K562 (cell line): Measurements from ENCODE around the gene TMOD2. TPM values are rescaled to one million over a fixed set of nuclear protein-coding genes. Genes with fewer than 3 reads are reported as not detected.

Experiments used
- CHD1 ChIP-seq: fragments of 200-600 bp; sonication (generic); IDR thresholded peaks from one replicate; pipeline ENCODE4 v1.6.1; 2012; ENCODE audit warnings: mild to moderate bottlenecking, moderate library complexity, low read length, inconsistent platforms
- FOXA3 ChIP-seq, 2 experiments: fragments of 450-650 bp in 1 of 2; sonication (generic) in 1 of 2; formaldehyde crosslinking; IDR thresholded peaks in 1 of 2; conservative IDR thresholded peaks in 1 of 2; 2 replicates each; pipeline versions ENCODE4 v1.4.0 to v1.8.0; 2020 to 2022; ENCODE audit warnings: mild to moderate bottlenecking in 2 of 2, missing genetic modification reagents in 1 of 2
- NCOA2 ChIP-seq, 2 experiments: fragments of 450-650 bp; IDR thresholded peaks; 2 replicates each; pipeline ENCODE4 v1.6.1; 2018; ENCODE audit warnings: mild to moderate bottlenecking in 2 of 2, moderate library complexity in 1 of 2; ENCODE audit not compliant: partially characterized antibody in 2 of 2
- RBM22 ChIP-seq: fragments of 200-400 bp; formaldehyde crosslinking; IDR thresholded peaks from 2 replicates; pipeline ENCODE4 v1.6.1; 2018; ENCODE audit warnings: low read length, low read depth; ENCODE audit not compliant: poor library complexity, severe bottlenecking
- ZNF282 ChIP-seq: sonication (generic); formaldehyde crosslinking; IDR thresholded peaks from 2 replicates; pipeline ENCODE4 v1.8.1; 2023; ENCODE audit warnings: missing genetic modification reagents
- ZNF384 ChIP-seq: IDR thresholded peaks from 2 replicates; pipeline ENCODE4 v1.6.1; 2012; ENCODE audit warnings: low read depth, low read length, improper control_type of control experiment
- polyA plus RNA-seq, 8 experiments: library from polyadenylated mRNA; depleted of rRNA in 4 of 8; stranded (reverse) in 5 of 8; unstranded in 3 of 8; fragments of >200 nt; fragmentation: Nextera tagmentation in 2 of 8; fragmentation: Illumina TruSeq in 1 of 8; extraction: Ambion mirVana in 2 of 8; extraction: Trizol in 1 of 8; gene quantifications; 2 replicates each; pipeline versions ENCODE4 v1.2.1 to v1.2.3, GENCODE V29; 2011 to 2014; ENCODE audit warnings: inconsistent platforms in 1 of 8, missing spikeins in 1 of 8
- total RNA-seq, 7 experiments: library from RNA; depleted of rRNA in 6 of 7; stranded (reverse); fragments of >200 nt in 6 of 7; fragmentation: Illumina TruSeq in 2 of 7; extraction: Trizol in 2 of 7; gene quantifications; 2 replicates each; pipeline versions ENCODE4 v1.2.1 to v1.2.3, GENCODE V29; 2011 to 2021; ENCODE audit warnings: low replicate concordance in 1 of 7
- TF ChIP-seq, protein P1 (sequence below): fragments of 250-450 bp; sonication (Bioruptor Pico); IDR thresholded peaks from 2 replicates; pipeline ENCODE4 v1.8.0; 2022; ENCODE audit warnings: moderate library complexity, mild to moderate bottlenecking, inconsistent platforms
- TF ChIP-seq, protein P2 (sequence below): sonication (generic); formaldehyde crosslinking; IDR thresholded peaks from 2 replicates; pipeline ENCODE4 v1.8.0; 2023; ENCODE audit warnings: missing genetic modification reagents, mild to moderate bottlenecking, borderline replicate concordance
- TF ChIP-seq, protein P3 (sequence below): fragments of 250-450 bp; sonication (Bioruptor Pico); IDR thresholded peaks from 2 replicates; pipeline ENCODE4 v1.4.0; 2020; ENCODE audit warnings: mild to moderate bottlenecking, moderate library complexity
- TF ChIP-seq, protein P4 (sequence below): fragments of 450-650 bp; IDR thresholded peaks from 2 replicates; pipeline ENCODE4 v1.6.1; 2016; ENCODE audit warnings: antibody characterized with exemption
- TF ChIP-seq, protein P5 (sequence below): fragments of 250-450 bp; sonication (Bioruptor Pico); IDR thresholded peaks from 2 replicates; pipeline ENCODE4 v1.4.0; 2020; ENCODE audit warnings: mild to moderate bottlenecking
- TF ChIP-seq, protein P6 (sequence below), 2 experiments: fragments of 200-800 bp in 1 of 2; sonication (Bioruptor generic) in 1 of 2; sonication (generic) in 1 of 2; formaldehyde crosslinking in 1 of 2; IDR thresholded peaks in 1 of 2; conservative IDR thresholded peaks in 1 of 2; 2 replicates each; pipeline versions ENCODE4 v1.5.0 to v1.6.1; 2016 to 2020; ENCODE audit warnings: missing compliant biosample characterization in 1 of 2, missing genetic modification characterization in 1 of 2, missing genetic modification reagents in 1 of 2

The TMOD2 gene
- total and polyA plus RNA-seq, 9 of the 15 experiments (the other 6 are each of a cell fraction or from before 2014, with no cell fraction given), result 0.49 to 3.8 (median 3.0) TPM

DNA sequence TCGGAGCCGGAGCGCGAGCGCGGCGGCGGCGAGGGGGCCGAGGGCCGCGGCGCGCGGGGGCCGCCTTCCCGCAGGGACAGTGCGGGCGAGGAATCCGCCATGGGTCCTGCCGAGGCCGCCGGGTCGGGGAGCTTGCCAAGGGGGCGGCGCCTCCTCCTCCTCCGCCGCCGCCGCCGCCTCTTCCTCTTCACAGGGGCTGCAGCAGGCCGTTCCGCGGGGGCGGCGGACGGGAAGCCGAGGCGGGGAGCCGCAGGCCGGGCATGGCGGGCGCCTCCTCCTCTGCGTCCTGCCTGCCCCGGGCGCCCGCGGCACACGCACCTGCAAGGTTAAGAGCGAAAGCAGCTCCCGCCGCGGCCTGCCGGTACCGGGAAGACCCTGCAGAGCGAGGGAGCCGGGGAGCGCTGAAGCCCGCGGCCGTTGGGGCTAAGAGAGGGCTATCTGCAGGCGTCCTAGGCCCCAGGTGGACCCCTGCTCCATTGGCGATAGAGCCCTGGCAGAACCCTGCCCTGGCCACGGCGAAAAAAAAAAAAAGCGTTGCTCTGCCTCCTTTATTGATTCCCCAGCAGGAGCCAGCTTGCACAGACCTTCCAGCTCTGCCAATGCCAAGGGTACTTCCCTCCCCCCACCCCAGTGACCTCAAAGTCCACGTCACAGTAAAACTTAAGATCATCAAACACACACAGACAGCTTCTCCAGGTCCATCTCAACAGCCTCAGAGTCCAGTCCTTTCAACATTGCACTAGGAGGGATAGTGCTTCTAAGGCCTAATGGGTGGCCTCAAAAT, 13.7 kb upstream of the TMOD2 start, which contains the start of gene LYSMD2 (continued):
- TF ChIP-seq, protein P1, sequence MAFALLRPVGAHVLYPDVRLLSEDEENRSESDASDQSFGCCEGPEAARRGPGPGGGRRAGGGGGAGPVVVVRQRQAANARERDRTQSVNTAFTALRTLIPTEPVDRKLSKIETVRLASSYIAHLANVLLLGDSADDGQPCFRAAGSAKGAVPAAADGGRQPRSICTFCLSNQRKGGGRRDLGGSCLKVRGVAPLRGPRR (CRISPR knock-in tag), result no peak
- TF ChIP-seq, protein P2, sequence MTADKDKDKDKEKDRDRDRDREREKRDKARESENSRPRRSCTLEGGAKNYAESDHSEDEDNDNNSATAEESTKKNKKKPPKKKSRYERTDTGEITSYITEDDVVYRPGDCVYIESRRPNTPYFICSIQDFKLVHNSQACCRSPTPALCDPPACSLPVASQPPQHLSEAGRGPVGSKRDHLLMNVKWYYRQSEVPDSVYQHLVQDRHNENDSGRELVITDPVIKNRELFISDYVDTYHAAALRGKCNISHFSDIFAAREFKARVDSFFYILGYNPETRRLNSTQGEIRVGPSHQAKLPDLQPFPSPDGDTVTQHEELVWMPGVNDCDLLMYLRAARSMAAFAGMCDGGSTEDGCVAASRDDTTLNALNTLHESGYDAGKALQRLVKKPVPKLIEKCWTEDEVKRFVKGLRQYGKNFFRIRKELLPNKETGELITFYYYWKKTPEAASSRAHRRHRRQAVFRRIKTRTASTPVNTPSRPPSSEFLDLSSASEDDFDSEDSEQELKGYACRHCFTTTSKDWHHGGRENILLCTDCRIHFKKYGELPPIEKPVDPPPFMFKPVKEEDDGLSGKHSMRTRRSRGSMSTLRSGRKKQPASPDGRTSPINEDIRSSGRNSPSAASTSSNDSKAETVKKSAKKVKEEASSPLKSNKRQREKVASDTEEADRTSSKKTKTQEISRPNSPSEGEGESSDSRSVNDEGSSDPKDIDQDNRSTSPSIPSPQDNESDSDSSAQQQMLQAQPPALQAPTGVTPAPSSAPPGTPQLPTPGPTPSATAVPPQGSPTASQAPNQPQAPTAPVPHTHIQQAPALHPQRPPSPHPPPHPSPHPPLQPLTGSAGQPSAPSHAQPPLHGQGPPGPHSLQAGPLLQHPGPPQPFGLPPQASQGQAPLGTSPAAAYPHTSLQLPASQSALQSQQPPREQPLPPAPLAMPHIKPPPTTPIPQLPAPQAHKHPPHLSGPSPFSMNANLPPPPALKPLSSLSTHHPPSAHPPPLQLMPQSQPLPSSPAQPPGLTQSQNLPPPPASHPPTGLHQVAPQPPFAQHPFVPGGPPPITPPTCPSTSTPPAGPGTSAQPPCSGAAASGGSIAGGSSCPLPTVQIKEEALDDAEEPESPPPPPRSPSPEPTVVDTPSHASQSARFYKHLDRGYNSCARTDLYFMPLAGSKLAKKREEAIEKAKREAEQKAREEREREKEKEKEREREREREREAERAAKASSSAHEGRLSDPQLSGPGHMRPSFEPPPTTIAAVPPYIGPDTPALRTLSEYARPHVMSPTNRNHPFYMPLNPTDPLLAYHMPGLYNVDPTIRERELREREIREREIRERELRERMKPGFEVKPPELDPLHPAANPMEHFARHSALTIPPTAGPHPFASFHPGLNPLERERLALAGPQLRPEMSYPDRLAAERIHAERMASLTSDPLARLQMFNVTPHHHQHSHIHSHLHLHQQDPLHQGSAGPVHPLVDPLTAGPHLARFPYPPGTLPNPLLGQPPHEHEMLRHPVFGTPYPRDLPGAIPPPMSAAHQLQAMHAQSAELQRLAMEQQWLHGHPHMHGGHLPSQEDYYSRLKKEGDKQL (CRISPR knock-in tag), result no peak
- TF ChIP-seq, protein P3, sequence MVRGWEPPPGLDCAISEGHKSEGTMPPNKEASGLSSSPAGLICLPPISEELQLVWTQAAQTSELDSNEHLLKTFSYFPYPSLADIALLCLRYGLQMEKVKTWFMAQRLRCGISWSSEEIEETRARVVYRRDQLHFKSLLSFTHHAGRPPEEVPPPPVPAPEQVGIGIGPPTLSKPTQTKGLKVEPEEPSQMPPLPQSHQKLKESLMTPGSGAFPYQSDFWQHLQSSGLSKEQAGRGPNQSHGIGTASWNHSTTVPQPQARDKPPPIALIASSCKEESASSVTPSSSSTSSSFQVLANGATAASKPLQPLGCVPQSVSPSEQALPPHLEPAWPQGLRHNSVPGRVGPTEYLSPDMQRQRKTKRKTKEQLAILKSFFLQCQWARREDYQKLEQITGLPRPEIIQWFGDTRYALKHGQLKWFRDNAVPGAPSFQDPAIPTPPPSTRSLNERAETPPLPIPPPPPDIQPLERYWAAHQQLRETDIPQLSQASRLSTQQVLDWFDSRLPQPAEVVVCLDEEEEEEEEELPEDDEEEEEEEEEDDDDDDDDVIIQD, result no peak
- no peak for TF ChIP-seq RBM22
- TF ChIP-seq CHD1, result no peak
- TF ChIP-seq, protein P4, sequence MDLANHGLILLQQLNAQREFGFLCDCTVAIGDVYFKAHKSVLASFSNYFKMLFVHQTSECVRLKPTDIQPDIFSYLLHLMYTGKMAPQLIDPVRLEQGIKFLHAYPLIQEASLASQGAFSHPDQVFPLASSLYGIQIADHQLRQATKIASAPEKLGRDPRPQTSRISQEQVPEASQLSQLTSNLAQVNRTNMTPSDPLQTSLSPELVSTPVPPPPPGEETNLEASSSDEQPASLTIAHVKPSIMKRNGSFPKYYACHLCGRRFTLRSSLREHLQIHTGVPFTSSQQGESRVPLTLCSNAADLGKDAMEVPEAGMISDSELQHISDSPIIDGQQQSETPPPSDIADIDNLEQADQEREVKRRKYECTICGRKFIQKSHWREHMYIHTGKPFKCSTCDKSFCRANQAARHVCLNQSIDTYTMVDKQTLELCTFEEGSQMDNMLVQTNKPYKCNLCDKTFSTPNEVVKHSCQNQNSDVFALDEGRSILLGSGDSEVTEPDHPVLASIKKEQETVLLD, result no peak
- TF ChIP-seq ZNF282 (CRISPR knock-in tag), result no peak
- TF ChIP-seq FOXA3 (CRISPR knock-in tag; conservative IDR thresholded peaks at IDR 0.05 in 1 of 2, IDR thresholded peaks at IDR 0.05 in 1 of 2), result no peak
- TF ChIP-seq NCOA2 (IDR thresholded peaks at IDR 0.05; ENCODE audit: partially characterized antibody in 2 of 2), result no peak
- TF ChIP-seq, protein P5, sequence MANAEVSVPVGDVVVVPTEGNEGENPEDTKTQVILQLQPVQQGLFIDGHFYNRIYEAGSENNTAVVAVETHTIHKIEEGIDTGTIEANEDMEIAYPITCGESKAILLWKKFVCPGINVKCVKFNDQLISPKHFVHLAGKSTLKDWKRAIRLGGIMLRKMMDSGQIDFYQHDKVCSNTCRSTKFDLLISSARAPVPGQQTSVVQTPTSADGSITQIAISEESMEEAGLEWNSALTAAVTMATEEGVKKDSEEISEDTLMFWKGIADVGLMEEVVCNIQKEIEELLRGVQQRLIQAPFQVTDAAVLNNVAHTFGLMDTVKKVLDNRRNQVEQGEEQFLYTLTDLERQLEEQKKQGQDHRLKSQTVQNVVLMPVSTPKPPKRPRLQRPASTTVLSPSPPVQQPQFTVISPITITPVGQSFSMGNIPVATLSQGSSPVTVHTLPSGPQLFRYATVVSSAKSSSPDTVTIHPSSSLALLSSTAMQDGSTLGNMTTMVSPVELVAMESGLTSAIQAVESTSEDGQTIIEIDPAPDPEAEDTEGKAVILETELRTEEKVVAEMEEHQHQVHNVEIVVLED (CRISPR knock-in tag), result no peak
- TF ChIP-seq ZNF384, result 0 out of 2 replicates have a peak, but pooled peaks have one; percentile 32
- TF ChIP-seq, protein P6, sequence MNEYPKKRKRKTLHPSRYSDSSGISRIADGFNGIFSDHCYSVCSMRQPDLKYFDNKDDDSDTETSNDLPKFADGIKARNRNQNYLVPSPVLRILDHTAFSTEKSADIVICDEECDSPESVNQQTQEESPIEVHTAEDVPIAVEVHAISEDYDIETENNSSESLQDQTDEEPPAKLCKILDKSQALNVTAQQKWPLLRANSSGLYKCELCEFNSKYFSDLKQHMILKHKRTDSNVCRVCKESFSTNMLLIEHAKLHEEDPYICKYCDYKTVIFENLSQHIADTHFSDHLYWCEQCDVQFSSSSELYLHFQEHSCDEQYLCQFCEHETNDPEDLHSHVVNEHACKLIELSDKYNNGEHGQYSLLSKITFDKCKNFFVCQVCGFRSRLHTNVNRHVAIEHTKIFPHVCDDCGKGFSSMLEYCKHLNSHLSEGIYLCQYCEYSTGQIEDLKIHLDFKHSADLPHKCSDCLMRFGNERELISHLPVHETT (CRISPR knock-in tag; conservative IDR thresholded peaks at IDR 0.05 in 1 of 2, IDR thresholded peaks at IDR 0.05 in 1 of 2), result peak in 1 of 2 experiments; percentile 62; a peak in 1 of 4 replicates
